Measurements from ENCODE around the gene FOXP1.

FOXP1 gene

DNA sequence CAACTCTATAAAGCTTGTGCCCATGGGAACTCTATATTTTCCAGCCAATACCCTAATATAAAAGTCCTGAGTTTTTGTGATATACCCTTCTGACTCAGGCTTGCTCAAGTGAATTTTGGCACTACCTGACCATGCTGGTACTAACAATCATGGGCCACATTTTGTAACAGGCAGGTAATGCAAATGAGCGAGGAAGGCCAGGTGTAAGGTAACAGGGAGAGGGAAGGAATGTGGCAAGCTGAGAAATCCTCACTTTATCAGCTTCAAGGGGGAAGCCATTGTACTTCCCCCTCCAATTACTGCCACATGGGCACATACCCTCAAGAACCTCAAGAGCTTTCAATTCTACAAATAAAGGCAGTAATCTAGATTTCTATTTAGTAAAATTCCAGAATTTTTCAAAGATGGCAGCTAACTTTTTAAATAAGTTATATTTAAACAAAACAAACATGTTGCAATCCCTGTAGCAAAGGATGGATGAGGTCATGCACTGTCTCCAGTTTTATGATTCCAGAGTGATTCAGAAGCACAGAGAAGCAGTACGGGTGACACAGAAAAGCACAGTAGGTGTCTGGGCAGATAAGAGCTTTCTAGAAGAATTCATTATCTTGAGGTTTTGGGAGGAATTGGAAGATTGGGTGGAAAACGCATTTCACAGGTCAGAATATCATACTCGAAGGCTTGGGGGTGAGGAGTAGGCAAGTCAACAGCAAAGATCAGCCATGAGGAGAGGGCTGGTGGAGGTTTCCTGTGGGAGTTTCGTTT, 87.6 kb downstream of the FOXP1 start:
- TF ChIP-seq ZNF565 (CRISPR knock-in tag; conservative IDR thresholded peaks at IDR 0.05; ENCODE audit: low read depth), result no peak
- TF ChIP-seq, protein P1, sequence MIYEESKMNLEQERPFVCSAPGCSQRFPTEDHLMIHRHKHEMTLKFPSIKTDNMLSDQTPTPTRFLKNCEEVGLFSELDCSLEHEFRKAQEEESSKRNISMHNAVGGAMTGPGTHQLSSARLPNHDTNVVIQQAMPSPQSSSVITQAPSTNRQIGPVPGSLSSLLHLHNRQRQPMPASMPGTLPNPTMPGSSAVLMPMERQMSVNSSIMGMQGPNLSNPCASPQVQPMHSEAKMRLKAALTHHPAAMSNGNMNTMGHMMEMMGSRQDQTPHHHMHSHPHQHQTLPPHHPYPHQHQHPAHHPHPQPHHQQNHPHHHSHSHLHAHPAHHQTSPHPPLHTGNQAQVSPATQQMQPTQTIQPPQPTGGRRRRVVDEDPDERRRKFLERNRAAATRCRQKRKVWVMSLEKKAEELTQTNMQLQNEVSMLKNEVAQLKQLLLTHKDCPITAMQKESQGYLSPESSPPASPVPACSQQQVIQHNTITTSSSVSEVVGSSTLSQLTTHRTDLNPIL (CRISPR knock-in tag; IDR thresholded peaks at IDR 0.05; ENCODE audit: low read depth), result peak; percentile 44; the same call in 1 of the 2 replicates
- peak; percentile 71 for ATAC-seq

- TF ChIP-seq ZNF565 (CRISPR knock-in tag; conservative IDR thresholded peaks at IDR 0.05; ENCODE audit: low read depth), result no peak
- no peak for TF ChIP-seq ZFP3 (CRISPR knock-in tag; IDR thresholded peaks at IDR 0.05)
- TF ChIP-seq GLIS3 (CRISPR knock-in tag; IDR thresholded peaks at IDR 0.05), result no peak
- TF ChIP-seq, protein P1 (CRISPR knock-in tag; IDR thresholded peaks at IDR 0.05; ENCODE audit: low read depth), result no peak
- TF ChIP-seq POU6F1 (CRISPR knock-in tag; IDR thresholded peaks at IDR 0.05; ENCODE audit: borderline replicate concordance, low read depth), result no peak
- no peak for TF ChIP-seq TOX (CRISPR knock-in tag; IDR thresholded peaks at IDR 0.05; ENCODE audit: borderline replicate concordance)
- no peak for TF ChIP-seq ZC3H10 (CRISPR knock-in tag; IDR thresholded peaks at IDR 0.05)
- no peak for TF ChIP-seq OSR1 (CRISPR knock-in tag; IDR thresholded peaks at IDR 0.05)
- TF ChIP-seq CSRNP3 (CRISPR knock-in tag; IDR thresholded peaks at IDR 0.05), result no peak
- no peak for TF ChIP-seq ZNF70 (CRISPR knock-in tag; IDR thresholded peaks at IDR 0.05)
- TF ChIP-seq TCF4 (CRISPR knock-in tag; IDR thresholded peaks at IDR 0.05; ENCODE audit: borderline replicate concordance), result no peak
- TF ChIP-seq RARB (CRISPR knock-in tag; IDR thresholded peaks at IDR 0.05), result no peak
- TF ChIP-seq, protein P2, sequence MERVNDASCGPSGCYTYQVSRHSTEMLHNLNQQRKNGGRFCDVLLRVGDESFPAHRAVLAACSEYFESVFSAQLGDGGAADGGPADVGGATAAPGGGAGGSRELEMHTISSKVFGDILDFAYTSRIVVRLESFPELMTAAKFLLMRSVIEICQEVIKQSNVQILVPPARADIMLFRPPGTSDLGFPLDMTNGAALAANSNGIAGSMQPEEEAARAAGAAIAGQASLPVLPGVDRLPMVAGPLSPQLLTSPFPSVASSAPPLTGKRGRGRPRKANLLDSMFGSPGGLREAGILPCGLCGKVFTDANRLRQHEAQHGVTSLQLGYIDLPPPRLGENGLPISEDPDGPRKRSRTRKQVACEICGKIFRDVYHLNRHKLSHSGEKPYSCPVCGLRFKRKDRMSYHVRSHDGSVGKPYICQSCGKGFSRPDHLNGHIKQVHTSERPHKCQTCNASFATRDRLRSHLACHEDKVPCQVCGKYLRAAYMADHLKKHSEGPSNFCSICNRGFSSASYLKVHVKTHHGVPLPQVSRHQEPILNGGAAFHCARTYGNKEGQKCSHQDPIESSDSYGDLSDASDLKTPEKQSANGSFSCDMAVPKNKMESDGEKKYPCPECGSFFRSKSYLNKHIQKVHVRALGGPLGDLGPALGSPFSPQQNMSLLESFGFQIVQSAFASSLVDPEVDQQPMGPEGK (CRISPR knock-in tag; IDR thresholded peaks at IDR 0.05; ENCODE audit: borderline replicate concordance), result no peak
- ATAC-seq, result no peak
Measured at GRCh38 chr3:71494212-71494611, 89.3 kb downstream of the FOXP1 start.

DNA sequence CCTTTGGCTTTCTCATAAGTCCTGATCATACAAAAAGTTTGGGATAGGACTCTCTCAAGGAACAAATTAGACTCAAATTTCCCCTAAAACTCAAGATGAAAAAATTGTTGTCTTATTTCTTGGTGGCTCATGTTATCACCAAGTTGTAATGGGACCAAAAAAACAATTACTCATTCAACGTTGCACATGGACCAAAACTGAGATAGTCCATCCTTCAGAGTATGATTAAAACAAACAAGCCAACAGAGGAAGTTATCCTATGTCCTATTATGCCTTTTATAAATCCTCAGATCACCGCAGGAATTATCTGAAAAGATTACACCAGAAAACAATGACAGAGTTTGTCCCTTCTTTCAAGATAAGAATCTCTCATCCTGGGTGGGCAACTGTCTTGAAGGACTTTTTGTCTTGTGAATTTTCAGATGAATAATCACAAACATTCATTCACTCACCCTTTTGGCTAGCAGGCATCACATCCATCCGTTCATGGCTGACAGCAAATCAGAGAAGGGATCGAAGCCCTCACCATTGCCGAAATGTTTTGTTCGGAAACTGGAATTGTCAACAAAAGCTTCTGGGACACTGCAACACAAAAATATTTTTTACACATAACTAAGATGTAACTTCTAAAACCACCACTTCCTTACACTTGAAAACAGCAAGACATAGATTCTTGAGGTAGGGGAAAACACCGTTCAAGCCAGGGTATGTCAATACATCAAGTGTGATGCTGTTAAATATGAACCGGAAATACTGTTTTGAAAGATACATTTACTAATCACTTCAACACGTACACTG, 90.4 kb downstream of the FOXP1 start:
- no peak for TF ChIP-seq ISL1 (CRISPR knock-in tag; IDR thresholded peaks at IDR 0.05)
- TF ChIP-seq ARNTL (CRISPR knock-in tag; IDR thresholded peaks at IDR 0.05; ENCODE audit: borderline replicate concordance, low read depth), result no peak
- no peak for TF ChIP-seq SNAI2 (CRISPR knock-in tag; IDR thresholded peaks at IDR 0.05)
- TF ChIP-seq PPARA (CRISPR knock-in tag; IDR thresholded peaks at IDR 0.05; ENCODE audit: borderline replicate concordance), result no peak
- TF ChIP-seq ZFP3 (CRISPR knock-in tag; IDR thresholded peaks at IDR 0.05), result no peak
- TF ChIP-seq ZNF565 (CRISPR knock-in tag; conservative IDR thresholded peaks at IDR 0.05; ENCODE audit: low read depth), result no peak
- no peak for TF ChIP-seq ZFP30 (CRISPR knock-in tag; IDR thresholded peaks at IDR 0.05)
- TF ChIP-seq ZC3H10 (CRISPR knock-in tag; IDR thresholded peaks at IDR 0.05), result no peak
- no peak for TF ChIP-seq CSDC2 (CRISPR knock-in tag; IDR thresholded peaks at IDR 0.05)
- TF ChIP-seq ZNF70 (CRISPR knock-in tag; IDR thresholded peaks at IDR 0.05), result no peak
- no peak for TF ChIP-seq TCF4 (CRISPR knock-in tag; IDR thresholded peaks at IDR 0.05; ENCODE audit: borderline replicate concordance)
- ATAC-seq, result no peak

Data from SK-N-SH treated with all-trans-retinoic acid at 6 μM for 48 hours (cell line).